SK-N-SH (cell line): ENCODE data around the gene COL15A1. TPM values are rescaled to one million over a fixed set of nuclear protein-coding genes. Genes with fewer than 3 reads are reported as not detected.

ENCODE experiments used
- CTCF ChIA-PET: fragments of 300-600, 350-600 bp; formaldehyde crosslinking; extraction: SDS; loops from one replicate; lab custom pipeline; 2021; lab: Yijun Ruan, JAX
- POLR2A ChIA-PET: fragments of 350-600 bp; sonication (Branson Sonifier 250); formaldehyde crosslinking; extraction: SDS; loops from one replicate; lab custom pipeline; 2020; ENCODE audit warnings: antibody characterized with exemption, inconsistent platforms; lab: Yijun Ruan, JAX
- DNase-seq: peaks from one replicate; pipeline ENCODE4 v3.0.0; 2012
- H2AFZ ChIP-seq: fragments of 200-600 bp; sonication (generic); 2 replicates; pipeline ENCODE4 v1.8.1; 2016; ENCODE audit warnings: antibody characterized with exemption, mild to moderate bottlenecking, low read depth
- H3F3A ChIP-seq: fragments of 200-600 bp; sonication (generic); replicated peaks from 2 replicates; pipeline ENCODE3; 2016; ENCODE audit warnings: antibody characterized with exemption, mild to moderate bottlenecking; ENCODE audit not compliant: insufficient read depth
- H3K27ac ChIP-seq, 2 experiments: fragments of 200-500 bp in 1 of 2; fragments of 200-600 bp in 1 of 2; sonication (Bioruptor generic) in 1 of 2; sonication (generic), shearing (Covaris generic) in 1 of 2; 2 replicates each; pipeline versions ENCODE4 v1.5.1 to v1.6.1; 2014 to 2016; ENCODE audit warnings: low read depth in 2 of 2, inconsistent platforms in 1 of 2, low read length in 1 of 2, mild to moderate bottlenecking in 1 of 2, mixed read lengths in 1 of 2
- H3K27me3 ChIP-seq: fragments of 200-600 bp; sonication (generic), shearing (Covaris generic); 2 replicates; pipeline ENCODE4 v1.6.1; 2016; ENCODE audit warnings: mixed run types; ENCODE audit not compliant: insufficient read depth
- H3K36me3 ChIP-seq, 2 experiments: fragments of 200-500 bp in 1 of 2; fragments of 200-600 bp in 1 of 2; sonication (Bioruptor generic) in 1 of 2; sonication (generic) in 1 of 2; replicated peaks in 1 of 2; 2 replicates each; pipeline versions ENCODE3 to v1.5.1; 2014 to 2016; ENCODE audit warnings: low read length in 1 of 2, mild to moderate bottlenecking in 1 of 2; ENCODE audit not compliant: insufficient read depth in 2 of 2, control insufficient read depth in 1 of 2
- H3K4me1 ChIP-seq, 2 experiments: fragments of 200-500 bp in 1 of 2; fragments of 200-600 bp in 1 of 2; sonication (Bioruptor generic) in 1 of 2; sonication (generic), shearing (Covaris generic) in 1 of 2; 2 replicates each; pipeline versions ENCODE4 v1.5.1 to v1.6.1; 2014 to 2016; ENCODE audit warnings: low read depth in 1 of 2, low read length in 1 of 2, mixed run types in 1 of 2; ENCODE audit not compliant: insufficient read depth in 2 of 2, control insufficient read depth in 1 of 2
- H3K4me2 ChIP-seq: fragments of 200-600 bp; sonication (generic), shearing (Covaris generic); 2 replicates; pipeline ENCODE4 v1.6.1; 2017; ENCODE audit warnings: mixed run types
- H3K4me3 ChIP-seq, 2 experiments: fragments of 200-500 bp in 1 of 2; fragments of 200-600 bp in 1 of 2; sonication (Bioruptor generic) in 1 of 2; sonication (generic), shearing (Covaris generic) in 1 of 2; 2 replicates each; pipeline versions ENCODE4 v1.5.1 to v1.8.1; 2014 to 2016; ENCODE audit warnings: low read depth in 2 of 2, inconsistent platforms in 1 of 2, low read length in 1 of 2, mild to moderate bottlenecking in 1 of 2, mixed read lengths in 1 of 2, moderate library complexity in 1 of 2
- H3K79me2 ChIP-seq: fragments of 200-600 bp; sonication (generic); 2 replicates; pipeline ENCODE4 v1.8.1; 2017; ENCODE audit warnings: mild to moderate bottlenecking; ENCODE audit not compliant: insufficient read depth
- H3K9ac ChIP-seq: fragments of 200-600 bp; sonication (generic); 2 replicates; pipeline ENCODE4 v1.6.1; 2017; ENCODE audit warnings: mixed run types
- H3K9me2 ChIP-seq: fragments of 200-600 bp; sonication (generic); 2 replicates; pipeline ENCODE4 v1.6.1; 2017; ENCODE audit warnings: mixed run types
- H3K9me3 ChIP-seq: fragments of 200-600 bp; sonication (generic); 2 replicates; pipeline ENCODE4 v1.6.1; 2017; ENCODE audit warnings: mixed run types, mild to moderate bottlenecking, moderate library complexity
- H4K20me1 ChIP-seq: fragments of 200-600 bp; sonication (generic); 2 replicates; pipeline ENCODE4 v1.6.1; 2017; ENCODE audit warnings: mild to moderate bottlenecking, mixed run types; ENCODE audit not compliant: insufficient read depth
- FOXJ3 ChIP-seq: sonication (generic); formaldehyde crosslinking; IDR thresholded peaks from 2 replicates; pipeline ENCODE4 v1.5.1; 2020; ENCODE audit warnings: mild to moderate bottlenecking, missing genetic modification reagents
- GATA2 ChIP-seq: sonication (generic); formaldehyde crosslinking; IDR thresholded peaks from 2 replicates; pipeline ENCODE4 v1.5.0; 2020; ENCODE audit warnings: mild to moderate bottlenecking, missing genetic modification reagents
- NFIC ChIP-seq: IDR thresholded peaks from 2 replicates; pipeline ENCODE4 v1.4.0; 2012; ENCODE audit warnings: borderline replicate concordance
- WGBS: methylation state at CpG from one replicate; pipeline ENCODE4 v1.1.6; 2017; ENCODE audit warnings: low lambda C conversion rate; 5-methylcytosine and 5-hydroxymethylcytosine counted together
- polyA plus RNA-seq, 3 experiments: library from polyadenylated mRNA; depleted of rRNA; stranded (reverse); fragments of >200 nt; gene quantifications; 2 replicates each; pipeline ENCODE4 v1.2.3, GENCODE V29; 2012
- TF ChIP-seq, protein P1 (sequence below): IDR thresholded peaks from 2 replicates; pipeline ENCODE4 v1.4.0; 2012; ENCODE audit warnings: low read depth, borderline replicate concordance
- TF ChIP-seq, protein P2 (sequence below): IDR thresholded peaks from 2 replicates; pipeline ENCODE4 v1.4.0; 2012; ENCODE audit warnings: low read depth, borderline replicate concordance
- TF ChIP-seq, protein P3 (sequence below): IDR thresholded peaks from 2 replicates; pipeline ENCODE4; 2012

Gene COL15A1
- polyA plus RNA-seq, 1 of the 3 experiments (the other 2 are of a cell fraction) = 0.84 TPM

DNA sequence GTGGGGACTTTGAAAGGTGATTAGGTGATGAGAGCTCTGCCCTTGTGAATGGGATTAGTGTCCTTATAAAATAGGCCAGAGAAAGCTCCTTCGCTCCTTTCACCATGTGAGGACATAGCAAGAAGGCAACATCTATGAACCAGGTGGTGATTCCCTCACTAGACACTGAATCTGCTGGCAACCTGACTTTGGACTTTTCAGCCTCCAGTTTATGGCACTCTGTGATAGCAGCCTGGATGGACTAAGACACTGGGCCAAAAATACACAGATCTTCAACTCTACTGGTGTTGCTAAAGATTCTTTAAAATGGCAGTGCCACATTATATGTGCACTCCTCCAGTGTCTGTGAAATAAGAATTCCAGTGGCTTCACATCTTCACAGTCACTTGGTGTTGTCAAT, 41.2 kb upstream of the COL15A1 start (continued):
- TF ChIP-seq, protein P1, sequence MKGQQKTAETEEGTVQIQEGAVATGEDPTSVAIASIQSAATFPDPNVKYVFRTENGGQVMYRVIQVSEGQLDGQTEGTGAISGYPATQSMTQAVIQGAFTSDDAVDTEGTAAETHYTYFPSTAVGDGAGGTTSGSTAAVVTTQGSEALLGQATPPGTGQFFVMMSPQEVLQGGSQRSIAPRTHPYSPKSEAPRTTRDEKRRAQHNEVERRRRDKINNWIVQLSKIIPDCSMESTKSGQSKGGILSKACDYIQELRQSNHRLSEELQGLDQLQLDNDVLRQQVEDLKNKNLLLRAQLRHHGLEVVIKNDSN = no peak
- TF ChIP-seq, protein P2, sequence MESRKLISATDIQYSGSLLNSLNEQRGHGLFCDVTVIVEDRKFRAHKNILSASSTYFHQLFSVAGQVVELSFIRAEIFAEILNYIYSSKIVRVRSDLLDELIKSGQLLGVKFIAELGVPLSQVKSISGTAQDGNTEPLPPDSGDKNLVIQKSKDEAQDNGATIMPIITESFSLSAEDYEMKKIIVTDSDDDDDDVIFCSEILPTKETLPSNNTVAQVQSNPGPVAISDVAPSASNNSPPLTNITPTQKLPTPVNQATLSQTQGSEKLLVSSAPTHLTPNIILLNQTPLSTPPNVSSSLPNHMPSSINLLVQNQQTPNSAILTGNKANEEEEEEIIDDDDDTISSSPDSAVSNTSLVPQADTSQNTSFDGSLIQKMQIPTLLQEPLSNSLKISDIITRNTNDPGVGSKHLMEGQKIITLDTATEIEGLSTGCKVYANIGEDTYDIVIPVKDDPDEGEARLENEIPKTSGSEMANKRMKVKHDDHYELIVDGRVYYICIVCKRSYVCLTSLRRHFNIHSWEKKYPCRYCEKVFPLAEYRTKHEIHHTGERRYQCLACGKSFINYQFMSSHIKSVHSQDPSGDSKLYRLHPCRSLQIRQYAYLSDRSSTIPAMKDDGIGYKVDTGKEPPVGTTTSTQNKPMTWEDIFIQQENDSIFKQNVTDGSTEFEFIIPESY = no peak
- no peak for TF ChIP-seq GATA2 (CRISPR knock-in tag)

DNA sequence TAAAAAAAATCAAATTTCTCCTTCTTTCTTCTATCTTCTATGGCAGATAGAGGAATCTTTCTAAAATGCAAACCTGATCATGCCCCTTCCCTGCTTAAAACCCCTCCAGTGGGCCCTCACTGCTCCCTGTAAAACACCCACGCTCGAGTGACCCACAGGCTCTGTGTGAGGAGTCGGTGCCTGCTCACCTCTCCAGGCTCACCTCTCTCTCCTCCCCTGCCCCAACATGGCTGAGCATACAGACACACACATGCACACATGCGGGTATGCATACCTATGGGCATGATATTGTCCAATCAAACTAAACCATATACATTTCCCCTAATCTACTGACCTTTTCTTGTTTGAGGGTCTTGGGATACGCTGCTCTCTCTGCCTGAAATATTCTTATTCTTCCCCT, 40.8 kb upstream of the COL15A1 start:
- DNase-seq = no peak
- H3K9me3 ChIP-seq = no peaks in the 10 kb centered on the region
- H3K27ac ChIP-seq = no peak overlapping the region
- H3K4me1 ChIP-seq = peaks cover 0 to 19% of the 10 kb centered on the region in 2 experiments; a peak in 1 of 4 replicates
- no peaks in the 10 kb centered on the region for H3K79me2 ChIP-seq
- H3F3A ChIP-seq = no peaks in the 10 kb centered on the region
- no peaks in the 10 kb centered on the region for H3K27me3 ChIP-seq
- 46% methylated on average over 5 of the region's 5 CpGs for WGBS
- no peak for TF ChIP-seq FOXJ3 (CRISPR knock-in tag)
- no peak for TF ChIP-seq NFIC
- H3K4me3 ChIP-seq = no peak overlapping the region
- no peak overlapping the region for H3K9ac ChIP-seq
- no peaks in the 10 kb centered on the region for H4K20me1 ChIP-seq
- no peaks in the 10 kb centered on the region for H3K36me3 ChIP-seq
- ChIA-PET POLR2A (no interaction called here), CTCF (no interaction called here)
- H3K4me2 ChIP-seq = no peak overlapping the region
- H3K9me2 ChIP-seq = no peaks in the 10 kb centered on the region
- no peak overlapping the region for H2AFZ ChIP-seq

DNA sequence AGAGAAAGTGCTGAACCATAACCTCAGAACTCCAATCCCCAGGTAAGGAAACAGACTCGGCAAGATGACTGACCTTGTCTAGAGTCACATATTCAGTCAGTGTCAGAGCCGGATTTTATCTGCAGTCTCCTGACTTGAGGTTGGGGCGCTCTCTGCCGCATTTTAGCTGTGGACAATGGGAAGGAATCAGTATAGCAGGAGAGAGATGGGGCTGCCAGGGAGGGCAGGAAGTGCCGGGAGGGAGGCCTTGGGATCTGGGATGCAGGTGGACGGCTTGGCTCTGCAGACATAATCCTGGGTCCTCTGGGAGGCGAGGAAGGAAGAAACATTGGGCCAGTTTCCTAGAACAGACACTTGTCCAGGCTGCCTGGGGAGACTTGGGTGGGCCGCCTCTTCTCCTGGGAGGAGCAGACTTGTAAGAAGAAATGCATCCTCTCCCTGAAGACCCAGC, 39.7 kb upstream of the COL15A1 start:
- no peak for DNase-seq
- 71% methylated on average over 8 of the region's 8 CpGs for WGBS
- no peaks in the 10 kb centered on the region for H3K27me3 ChIP-seq
- POLR2A ChIA-PET = no interaction called here
- no peak overlapping the region for H2AFZ ChIP-seq
- no peaks in the 10 kb centered on the region for H3K9me3 ChIP-seq
- no peak overlapping the region for H3K4me2 ChIP-seq
- no peak for TF ChIP-seq NFIC
- TF ChIP-seq, protein P3, sequence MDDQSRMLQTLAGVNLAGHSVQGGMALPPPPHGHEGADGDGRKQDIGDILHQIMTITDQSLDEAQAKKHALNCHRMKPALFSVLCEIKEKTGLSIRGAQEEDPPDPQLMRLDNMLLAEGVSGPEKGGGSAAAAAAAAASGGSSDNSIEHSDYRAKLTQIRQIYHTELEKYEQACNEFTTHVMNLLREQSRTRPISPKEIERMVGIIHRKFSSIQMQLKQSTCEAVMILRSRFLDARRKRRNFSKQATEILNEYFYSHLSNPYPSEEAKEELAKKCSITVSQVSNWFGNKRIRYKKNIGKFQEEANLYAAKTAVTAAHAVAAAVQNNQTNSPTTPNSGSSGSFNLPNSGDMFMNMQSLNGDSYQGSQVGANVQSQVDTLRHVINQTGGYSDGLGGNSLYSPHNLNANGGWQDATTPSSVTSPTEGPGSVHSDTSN = no peak
- H3K4me1 ChIP-seq = peaks cover 0 to 28% of the 10 kb centered on the region in 2 experiments; a peak in 2 of 4 replicates
- H3K4me3 ChIP-seq = no peak overlapping the region
- no peak overlapping the region for H3K9ac ChIP-seq
- peaks cover 3% of the 10 kb centered on the region for H3F3A ChIP-seq
- CTCF ChIA-PET = no interaction called here
- H3K79me2 ChIP-seq = no peaks in the 10 kb centered on the region
- no peak overlapping the region for H3K27ac ChIP-seq
- no peaks in the 10 kb centered on the region for H3K36me3 ChIP-seq
- H4K20me1 ChIP-seq = no peaks in the 10 kb centered on the region
- H3K9me2 ChIP-seq = no peaks in the 10 kb centered on the region
